ENCODE measurements around the gene PNP.
"Not testable (repeated sequence)": the region's sequence is repeated elsewhere in the genome, so short reads cannot be mapped to it uniquely, and the experiment has no call there.

The PNP gene

DNA sequence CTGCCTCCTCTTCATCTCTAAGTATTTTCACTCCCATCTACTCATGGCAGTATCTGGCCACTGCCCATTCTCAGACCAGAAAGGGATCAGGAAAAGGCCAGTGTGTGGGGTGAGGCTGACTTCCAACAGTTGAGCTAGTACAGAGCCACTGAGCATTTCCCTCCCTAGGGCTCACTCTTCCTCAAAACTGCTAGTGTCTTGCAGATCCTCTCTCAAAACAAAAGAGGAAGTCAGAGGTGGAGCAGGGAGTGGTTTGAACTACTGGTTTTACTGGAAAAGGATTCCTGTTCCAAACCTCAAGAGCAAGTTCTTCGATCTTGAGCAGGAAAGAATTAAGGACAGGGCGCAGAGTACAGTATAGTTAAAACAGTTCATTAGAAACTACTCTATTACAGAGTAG lies 24.4 kb downstream of the PNP start:
- no peak for DNase-seq

DNA sequence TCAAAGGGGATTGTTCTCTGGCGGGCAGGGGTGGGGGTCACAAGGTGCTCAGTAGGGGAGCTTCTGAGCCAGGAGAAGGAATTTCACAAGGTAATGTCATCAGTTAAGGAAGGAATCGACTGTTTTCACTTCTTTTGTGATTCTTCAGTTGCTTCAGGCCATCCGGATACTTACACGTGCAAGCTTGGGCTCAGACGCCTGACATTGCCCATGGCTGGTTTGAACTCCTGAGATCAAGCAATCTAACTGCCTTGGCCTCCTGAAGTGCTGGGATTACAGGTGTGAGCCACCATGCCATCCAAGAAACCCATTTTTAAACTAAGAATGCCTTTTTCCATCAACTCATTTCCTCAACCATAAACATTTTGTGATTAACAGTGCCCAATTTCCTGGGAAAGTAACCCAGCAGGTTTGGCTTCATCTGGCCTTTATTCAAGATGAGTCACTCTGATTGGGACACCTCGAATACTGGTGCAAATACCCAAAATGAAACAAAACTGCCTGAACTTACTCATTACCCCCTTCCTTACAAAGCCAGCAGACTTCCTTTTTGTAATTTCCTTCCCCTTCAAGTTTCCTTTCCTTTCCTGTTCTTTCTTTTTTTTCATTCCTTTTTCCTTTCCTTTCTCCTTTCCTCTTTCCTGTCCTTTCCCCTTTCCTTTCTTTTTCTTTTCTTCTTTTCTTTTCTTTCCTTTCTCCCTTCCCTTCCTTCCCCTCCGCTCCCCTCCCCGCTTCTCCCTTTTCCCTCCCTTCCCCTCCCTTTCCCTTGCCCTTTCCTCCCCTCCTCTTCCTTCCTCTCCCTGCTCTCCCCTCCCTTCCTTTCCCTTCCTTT lies 25.9 kb downstream of the PNP start:
- no peak for DNase-seq

- DNase-seq = no peak
Observed at GRCh38 chr14:20498622-20499021, 29.4 kb downstream of the PNP start.

GRCh38 chr14:20499108-20499507 lies 29.9 kb downstream of the PNP start:
- no peak for DNase-seq

DNA sequence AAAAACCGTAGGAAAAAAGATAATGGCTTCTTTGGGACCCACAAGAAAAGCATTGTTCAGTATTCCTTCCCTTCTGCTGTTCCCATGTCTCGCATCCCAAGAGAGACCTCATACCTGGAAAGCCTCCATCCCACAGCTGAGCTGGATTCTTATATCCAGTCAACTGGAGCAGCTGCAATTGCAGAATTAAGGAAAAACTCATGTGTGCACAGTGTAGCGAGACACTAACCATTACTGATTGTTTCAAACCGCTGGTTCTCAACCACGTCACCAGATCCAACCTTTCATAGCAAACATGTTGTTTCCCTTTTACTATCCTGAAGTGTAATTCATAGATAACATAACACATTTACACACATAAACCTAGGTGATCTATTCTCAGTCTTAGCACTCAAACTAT lies 30.7 kb downstream of the PNP start:
- DNase-seq = no peak

GRCh38 chr14:20501346-20501745 lies 32.1 kb downstream of the PNP start:
- DNase-seq = no peak

GRCh38 chr14:20503898-20504297 lies 34.7 kb downstream of the PNP start:
- no peak for DNase-seq

- not testable (repeated sequence) for DNase-seq
Observed at GRCh38 chr14:20506276-20506675, 37.1 kb downstream of the PNP start.

- DNase-seq = not testable (repeated sequence)
Observed at GRCh38 chr14:20506752-20507151, 37.5 kb downstream of the PNP start.

- DNase-seq = not testable (repeated sequence)
Observed at GRCh38 chr14:20507537-20507936, 38.3 kb downstream of the PNP start.

GRCh38 chr14:20508367-20508766 lies 39.2 kb downstream of the PNP start:
- DNase-seq = no peak

DNA sequence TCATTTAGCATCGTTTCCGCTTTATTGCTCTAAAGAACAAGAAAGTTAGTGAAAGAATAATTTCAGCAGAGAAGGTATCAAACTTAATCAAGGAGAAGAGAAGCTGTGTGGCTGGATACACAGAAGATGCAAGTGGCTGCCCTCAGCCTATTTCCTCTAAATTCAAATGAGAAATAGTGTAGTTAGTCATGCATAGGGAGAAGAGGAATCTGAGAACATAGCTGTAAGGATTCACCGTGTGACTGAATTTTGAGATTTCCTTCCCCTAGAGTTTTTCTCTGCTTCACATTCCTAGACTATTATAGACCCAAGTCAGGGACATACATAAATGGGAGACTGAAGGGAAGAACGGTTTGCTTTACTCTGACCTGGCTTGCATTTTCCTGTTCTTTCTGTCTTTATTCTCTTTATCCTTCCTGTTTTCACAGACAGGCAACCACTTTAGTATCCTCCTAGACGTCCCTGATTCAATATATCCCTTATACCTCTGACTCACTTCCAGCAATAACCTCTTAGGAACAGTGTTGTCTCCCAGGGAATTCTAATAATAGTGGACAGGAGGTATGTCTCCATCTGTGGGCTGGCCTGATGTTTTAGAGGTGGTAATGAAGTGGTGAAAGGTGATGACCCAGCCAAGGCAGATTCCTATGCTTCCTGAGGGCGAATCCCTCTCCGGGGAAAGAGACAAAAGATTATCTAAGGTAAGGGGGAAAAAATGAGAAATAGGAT lies 43.1 kb downstream of the PNP start:
- DNase-seq = no peak

DNA sequence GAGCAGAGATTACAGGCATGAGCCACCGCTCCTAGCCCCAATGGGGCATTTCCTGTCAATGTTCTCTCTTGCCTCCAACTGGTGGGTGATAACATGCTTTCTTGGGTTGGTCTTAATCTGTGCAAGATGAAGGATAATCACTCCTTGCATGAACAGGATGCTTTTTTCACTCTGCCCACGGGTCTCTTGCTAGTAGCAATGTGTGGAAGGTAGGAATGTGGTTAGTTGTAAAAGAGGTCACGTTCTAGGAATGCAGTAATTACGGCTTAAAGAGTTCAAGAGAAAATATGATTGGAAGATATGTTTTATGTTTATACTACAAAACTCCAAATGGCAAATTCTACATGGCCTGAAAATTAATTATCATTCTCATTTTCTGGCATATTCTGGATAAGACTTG lies 46.6 kb downstream of the PNP start:
- no peak for DNase-seq

DNA sequence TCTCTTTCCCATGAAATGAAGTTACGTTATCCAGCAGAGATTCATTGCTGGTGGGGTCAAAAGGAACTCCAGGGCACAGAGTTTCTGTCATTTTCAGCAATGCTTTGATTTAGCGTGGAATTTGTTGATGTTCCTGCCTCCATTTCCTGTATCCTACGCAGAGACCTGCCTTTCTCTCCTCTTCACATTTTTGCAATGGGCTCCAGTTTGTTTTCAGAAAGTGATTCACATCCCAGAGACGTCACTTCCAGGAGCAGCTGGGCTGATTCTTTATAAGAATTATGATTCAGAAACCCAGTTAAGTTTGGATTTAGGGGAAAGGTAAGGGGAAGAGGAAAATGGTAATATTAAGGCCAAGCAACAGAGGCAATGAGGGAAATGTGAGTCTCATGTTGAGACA lies 47.7 kb downstream of the PNP start:
- DNase-seq = no peak

- DNase-seq = no peak
Observed at GRCh38 chr14:20522332-20522731, 53.1 kb downstream of the PNP start.

GRCh38 chr14:20524027-20524426 lies 54.8 kb downstream of the PNP start:
- DNase-seq = no peak
